Mesenteric fat pad (tissue), 1 donor: ENCODE results near the gene ACAD10. TPM values are rescaled to one million over a fixed set of nuclear protein-coding genes. Genes with fewer than 3 reads are reported as not detected.

Source experiments
- microRNA-seq: library from miRNA; unstranded; fragments of <30 nt; microRNA quantifications from one replicate; pipeline ENCODE4 v1.2.0, GENCODE V29; 2020; ENCODE audit warnings: borderline number of aligned reads
- total RNA-seq: library from RNA; stranded (reverse); fragmentation: NEBNext Ultra II Directional; extraction: Animal tissue kit (Norgen Biotek cat#: 25700); gene quantifications from one replicate; pipeline ENCODE4 v1.2.1, GENCODE V29; 2021
- donor health status: DM: yes; HTN: yes; CAD: no.

ACAD10 gene
- total RNA-seq, 1 donor from 2014 or later = 15.6 TPM

Small RNA genes within 50 kb of the gene (microRNA-seq; reads per million reads assigned to microRNA genes)
- not detected for gene MIR6761

Other genes with a start within 250 kb of the ACAD10 start
- gene ATXN2, start 86.7 kb upstream of the ACAD10 start, total RNA-seq = 82.1 TPM
- 16.9 TPM for gene BRAP, start 97 bp upstream of the ACAD10 start, total RNA-seq
- 436 TPM for gene ALDH2, start 80.9 kb downstream of the ACAD10 start, total RNA-seq
- gene MAPKAPK5, start 156.2 kb downstream of the ACAD10 start, total RNA-seq = 43.5 TPM